GM19324 (cell line): ENCODE data around the gene FYN.

ENCODE experiments used
- ATAC-seq: cut with Tn5 transposase; IDR thresholded peaks from one replicate; pipeline ENCODE4 v1.9.1; 2021; ENCODE audit warnings: mild to moderate bottlenecking, moderate library complexity; ENCODE audit not compliant: unreplicated experiment, low FRiP score

Gene FYN

DNA sequence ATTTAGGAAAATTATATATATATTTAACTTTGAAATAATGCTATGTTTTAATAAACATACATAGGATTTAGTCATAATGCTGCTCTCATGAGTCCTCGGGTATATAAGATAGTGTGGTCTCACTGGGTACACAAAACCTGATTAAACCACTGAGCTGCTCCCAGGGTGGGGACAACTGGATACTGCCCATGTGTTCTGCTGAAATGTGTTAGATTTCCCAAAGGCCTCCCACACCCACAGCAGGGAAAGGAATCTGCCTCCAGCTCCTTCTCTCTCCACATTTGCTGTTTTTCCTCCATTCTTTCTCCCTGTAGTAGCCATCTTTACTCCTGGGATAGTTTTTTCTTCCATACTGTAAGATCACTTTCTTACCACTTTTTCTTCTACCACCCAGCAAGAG lies 198.4 kb downstream of the FYN start:
- no peak for ATAC-seq

DNA sequence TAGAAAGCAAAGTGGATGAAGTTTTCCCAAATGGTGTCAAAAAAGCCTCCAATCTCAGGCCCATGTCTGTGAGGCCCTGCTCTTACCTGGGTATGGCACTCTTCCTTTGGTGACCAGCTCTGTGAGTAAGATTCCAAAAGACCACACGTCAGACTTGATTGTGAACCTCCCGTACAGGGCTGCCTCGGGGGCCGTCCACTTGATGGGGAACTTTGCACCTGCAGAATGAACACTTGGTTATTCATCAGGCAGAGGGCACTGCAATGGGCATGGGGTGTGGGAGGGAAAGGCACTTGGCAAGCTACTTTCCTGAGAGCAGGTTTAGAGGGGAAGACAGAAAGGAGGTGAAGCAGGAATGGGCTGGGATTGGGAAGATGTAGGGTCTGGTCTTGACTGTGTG lies 198.8 kb downstream of the FYN start:
- ATAC-seq = no peak

GRCh38 chr6:111673937-111674336 lies 199.3 kb downstream of the FYN start:
- no peak for ATAC-seq

GRCh38 chr6:111673532-111673931 lies 199.7 kb downstream of the FYN start:
- ATAC-seq = no peak

DNA sequence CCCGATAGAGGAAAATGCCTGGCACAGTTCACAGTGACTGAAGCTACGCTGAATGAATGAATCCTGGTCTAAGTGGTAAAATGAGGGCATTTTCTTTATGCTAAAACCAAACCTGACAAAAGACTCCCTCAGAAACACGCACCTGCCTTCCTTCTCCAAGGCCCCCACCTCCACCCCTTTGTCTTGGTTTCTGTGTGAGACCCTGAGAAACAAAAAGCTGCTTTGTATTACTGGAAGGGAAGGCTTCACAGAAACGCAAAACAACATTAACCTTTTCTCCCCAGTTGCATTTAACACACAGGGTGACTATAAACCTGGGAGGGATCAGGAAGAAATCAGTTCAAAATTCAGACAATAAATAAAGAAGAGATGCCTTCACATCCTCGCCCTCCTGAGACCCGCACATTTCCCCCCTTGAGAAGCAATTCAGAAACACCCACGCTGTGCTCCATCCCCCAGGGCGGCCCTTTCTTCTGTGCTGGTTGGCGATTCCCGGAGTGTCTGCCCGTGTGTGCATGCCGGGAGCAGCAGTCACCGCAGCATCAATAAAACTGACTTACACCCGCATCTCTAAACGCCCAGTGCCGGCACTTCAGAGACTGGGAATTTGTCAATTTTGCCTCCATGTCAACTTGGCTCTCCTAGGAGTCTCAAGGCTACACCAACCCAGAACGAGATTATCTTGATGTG lies 200.3 kb downstream of the FYN start:
- no peak for ATAC-seq

- no peak for ATAC-seq
Observed at GRCh38 chr6:111669326-111669725, 203.9 kb downstream of the FYN start.

GRCh38 chr6:111668410-111668809 lies 204.8 kb downstream of the FYN start:
- ATAC-seq = no peak

GRCh38 chr6:111667931-111668330 lies 205.3 kb downstream of the FYN start:
- no peak for ATAC-seq

DNA sequence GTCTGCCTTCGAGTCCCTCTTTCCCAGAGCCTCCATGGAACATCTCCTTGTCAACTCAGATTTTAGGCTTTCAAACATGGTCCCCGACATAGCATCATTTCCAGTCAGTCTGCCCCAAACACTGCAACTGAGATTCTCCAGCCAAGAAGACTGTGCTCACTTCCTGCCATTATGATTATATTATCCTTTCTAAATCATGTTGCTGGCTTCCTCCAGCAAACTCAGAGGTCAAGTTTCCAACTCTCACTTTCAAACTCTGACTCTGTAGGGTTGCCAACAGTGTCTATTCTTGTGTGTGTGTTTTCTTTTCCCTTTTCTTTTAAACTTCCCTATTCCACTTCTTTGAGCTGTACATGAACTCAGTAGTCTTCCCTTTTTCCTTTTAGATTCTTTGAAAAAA lies 206.4 kb downstream of the FYN start:
- no peak for ATAC-seq

- no peak for ATAC-seq
Observed at GRCh38 chr6:111664565-111665030, 208.7 kb downstream of the FYN start.

- ATAC-seq = no peak
Observed at GRCh38 chr6:111663692-111664564, 209.3 kb downstream of the FYN start.

- ATAC-seq = no peak
Observed at GRCh38 chr6:111662794-111663593, 210.3 kb downstream of the FYN start.

GRCh38 chr6:111662072-111662793 lies 211.0 kb downstream of the FYN start:
- no peak for ATAC-seq

- no peak for ATAC-seq
Observed at GRCh38 chr6:111661541-111662061, 211.7 kb downstream of the FYN start.

DNA sequence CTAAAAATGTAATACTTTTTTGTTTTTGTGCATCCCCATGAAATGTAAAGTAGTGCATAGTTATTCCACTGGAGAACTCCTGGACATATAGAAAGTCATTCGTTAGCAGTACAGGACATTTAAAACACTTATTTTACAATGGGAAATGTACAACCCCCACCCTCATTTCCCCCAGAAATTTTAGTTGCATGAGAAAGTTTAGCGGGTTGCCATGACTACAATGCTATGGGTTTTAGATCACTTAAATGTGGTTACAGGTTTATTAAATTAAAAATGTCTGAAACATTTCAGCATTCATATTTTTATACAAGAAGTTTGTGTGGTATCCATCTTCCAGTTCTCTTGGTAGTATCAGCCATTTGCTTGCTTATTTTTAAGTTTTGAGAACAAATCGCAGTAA lies 212.7 kb downstream of the FYN start:
- ATAC-seq = no peak

GRCh38 chr6:111658462-111659154 lies 214.6 kb downstream of the FYN start:
- ATAC-seq = no peak

DNA sequence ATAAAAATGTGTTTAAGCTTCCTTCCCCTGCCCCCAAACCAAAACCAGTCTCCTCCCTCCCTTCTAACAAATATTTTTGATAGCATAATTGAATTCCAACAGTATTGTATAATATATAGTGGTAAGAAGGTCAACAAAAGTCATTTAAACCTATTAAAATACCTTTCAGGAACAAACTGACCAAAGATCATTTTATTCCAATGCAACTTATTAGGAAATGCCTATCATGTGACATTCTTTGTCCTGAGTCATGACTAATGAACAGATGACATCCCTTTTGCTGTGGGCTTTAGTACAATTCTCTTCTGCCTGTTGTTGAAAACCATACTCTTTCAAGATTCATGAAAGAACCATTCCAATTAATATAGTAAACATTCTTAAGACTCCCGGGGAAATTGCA lies 216.1 kb downstream of the FYN start:
- ATAC-seq = no peak

DNA sequence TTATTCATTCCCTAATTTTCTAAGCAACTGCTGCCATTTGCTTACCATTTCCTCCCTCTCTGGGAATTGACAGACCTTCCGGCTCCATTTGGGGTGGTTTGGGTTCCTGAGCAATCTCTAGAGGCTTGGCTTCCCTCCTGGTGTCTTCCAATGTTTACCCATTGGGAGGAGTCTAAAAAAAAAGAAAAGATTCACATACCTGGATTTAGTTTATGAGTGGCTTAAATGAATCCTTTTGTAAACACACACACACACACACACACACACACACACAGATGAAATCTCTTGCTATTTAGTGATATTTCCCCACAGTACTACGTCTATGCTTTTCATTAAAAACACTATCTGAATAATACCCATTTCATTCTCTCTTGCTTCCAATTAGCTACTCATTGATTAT lies 219.3 kb downstream of the FYN start:
- ATAC-seq = no peak

DNA sequence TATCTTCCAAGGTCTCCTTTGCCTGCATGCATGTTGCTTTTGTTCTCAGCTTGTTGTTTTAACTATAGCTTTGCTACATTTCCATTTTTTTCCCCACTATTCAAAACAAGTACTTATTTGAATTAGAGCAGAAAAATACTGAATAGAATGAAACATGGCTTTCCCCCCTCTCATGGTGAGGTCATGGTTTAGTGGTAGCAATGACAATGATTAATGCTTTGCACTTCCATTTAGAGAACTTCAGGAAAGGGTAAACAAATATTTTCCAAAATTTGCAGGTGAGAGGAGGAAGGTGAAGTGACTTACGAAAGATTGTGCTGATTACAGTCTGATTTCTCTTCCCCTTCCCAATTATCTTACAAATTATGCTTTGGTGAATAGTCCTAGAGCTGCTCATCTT lies 219.8 kb downstream of the FYN start:
- ATAC-seq = no peak

DNA sequence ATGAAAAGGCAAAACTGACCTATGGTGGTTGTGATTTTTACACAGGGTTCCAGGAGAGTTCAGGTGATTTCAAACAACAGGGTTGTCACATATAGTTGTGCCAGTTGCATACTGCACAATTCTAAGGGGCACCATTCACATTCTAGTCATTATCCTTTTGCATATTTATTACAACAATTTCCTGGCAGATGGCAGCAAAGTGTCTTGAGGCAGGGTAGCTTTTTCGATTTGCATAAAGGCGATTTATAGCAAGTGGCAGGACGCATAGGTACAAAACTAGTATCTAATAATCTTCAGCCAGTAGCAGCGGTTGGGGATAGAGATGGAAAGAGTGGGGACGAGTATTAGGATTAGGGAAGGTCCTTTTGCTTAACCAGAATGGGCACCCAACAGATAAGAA lies 221.1 kb downstream of the FYN start:
- ATAC-seq = no peak
